K562 (cell line): ENCODE data around the gene DNMT3A. TPM values are rescaled to one million over a fixed set of nuclear protein-coding genes. Genes with fewer than 3 reads are reported as not detected.

ENCODE experiments used
- CBFA2T2 ChIP-seq: fragments of 450-650 bp; conservative IDR thresholded peaks from 2 replicates; pipeline ENCODE4 v1.6.1; 2017; ENCODE audit warnings: mild to moderate bottlenecking
- DDX20 ChIP-seq: fragments of 450-650 bp; IDR thresholded peaks from 2 replicates; pipeline ENCODE4 v1.6.1; 2016; ENCODE audit warnings: missing genetic modification characterization, low read depth, mild to moderate bottlenecking, missing compliant biosample characterization, moderate library complexity
- EZH2 ChIP-seq: IDR thresholded peaks from 2 replicates; pipeline ENCODE4 v1.6.1; 2012; ENCODE audit warnings: low read depth, mild to moderate bottlenecking, inconsistent platforms, low read length, borderline replicate concordance
- HDAC2 ChIP-seq: fragments of 450-650 bp; IDR thresholded peaks from 2 replicates; pipeline ENCODE4 v1.6.1; 2016; ENCODE audit warnings: mild to moderate bottlenecking
- KLF16 ChIP-seq: IDR thresholded peaks from 2 replicates; pipeline ENCODE4 v1.6.1; 2016; ENCODE audit warnings: antibody characterized with exemption
- MCM7 ChIP-seq, 2 experiments: fragments of 450-650 bp; IDR thresholded peaks; 2 replicates each; pipeline ENCODE4 v1.6.1; 2016 to 2018
- NCOA2 ChIP-seq, 2 experiments: fragments of 450-650 bp; IDR thresholded peaks; 2 replicates each; pipeline ENCODE4 v1.6.1; 2018; ENCODE audit warnings: mild to moderate bottlenecking in 2 of 2, moderate library complexity in 1 of 2; ENCODE audit not compliant: partially characterized antibody in 2 of 2
- NFATC3 ChIP-seq: fragments of 450-650 bp; IDR thresholded peaks from 2 replicates; pipeline ENCODE4 v1.6.1; 2017; ENCODE audit warnings: mild to moderate bottlenecking
- NFE2 ChIP-seq: IDR thresholded peaks from 2 replicates; pipeline ENCODE4 v1.6.1; 2014; ENCODE audit warnings: antibody characterized with exemption, low read depth
- POLR2AphosphoS5 ChIP-seq: IDR thresholded peaks from 2 replicates; pipeline ENCODE4 v1.6.1; 2011; ENCODE audit warnings: mild to moderate bottlenecking, low read depth, low read length, moderate library complexity; ENCODE audit not compliant: control insufficient read depth, insufficient read depth
- RBM34 ChIP-seq: fragments of 200-400 bp; formaldehyde crosslinking; IDR thresholded peaks from 2 replicates; pipeline ENCODE4 v1.6.1; 2018; ENCODE audit warnings: low read length, borderline replicate concordance; ENCODE audit not compliant: insufficient read depth
- SAFB2 ChIP-seq: fragments of 200-400 bp; formaldehyde crosslinking; IDR thresholded peaks from 2 replicates; pipeline ENCODE4 v1.6.1; 2018; ENCODE audit warnings: borderline replicate concordance, low read length, low read depth, moderate library complexity; ENCODE audit not compliant: severe bottlenecking
- SMAD2 ChIP-seq: fragments of 150-350 bp; IDR thresholded peaks from 2 replicates; pipeline ENCODE4 v1.6.1; 2014; ENCODE audit warnings: low read depth, mild to moderate bottlenecking, low read length
- ZBTB40 ChIP-seq, 2 experiments: fragments of 450-650 bp in 1 of 2; sonication (generic) in 1 of 2; formaldehyde crosslinking in 1 of 2; IDR thresholded peaks; 2 replicates each; pipeline versions ENCODE4 v1.7.1 to v1.9.0; 2016 to 2022; ENCODE audit warnings: inconsistent platforms in 1 of 2, mild to moderate bottlenecking in 1 of 2, missing genetic modification reagents in 1 of 2
- ZNF518B ChIP-seq: fragments of 250-450 bp; sonication (Bioruptor Pico); IDR thresholded peaks from 2 replicates; pipeline ENCODE4 v1.5.0; 2021; ENCODE audit warnings: mild to moderate bottlenecking, moderate library complexity
- ZNF589 ChIP-seq: fragments of 200-800 bp; sonication (Bioruptor generic); IDR thresholded peaks from 2 replicates; pipeline ENCODE4 v1.6.1; 2016; ENCODE audit warnings: low read depth, missing genetic modification characterization, missing compliant biosample characterization
- ZNF695 ChIP-seq: fragments of 450-650 bp; formaldehyde crosslinking; IDR thresholded peaks from 2 replicates; pipeline ENCODE4 v1.4.0; 2020; ENCODE audit warnings: mild to moderate bottlenecking, moderate library complexity
- polyA plus RNA-seq, 8 experiments: library from polyadenylated mRNA; depleted of rRNA in 4 of 8; stranded (reverse) in 5 of 8; unstranded in 3 of 8; fragments of >200 nt; fragmentation: Nextera tagmentation in 2 of 8; fragmentation: Illumina TruSeq in 1 of 8; extraction: Ambion mirVana in 2 of 8; extraction: Trizol in 1 of 8; gene quantifications; 2 replicates each; pipeline versions ENCODE4 v1.2.1 to v1.2.3, GENCODE V29; 2011 to 2014; ENCODE audit warnings: inconsistent platforms in 1 of 8, missing spikeins in 1 of 8
- total RNA-seq, 7 experiments: library from RNA; depleted of rRNA in 6 of 7; stranded (reverse); fragments of >200 nt in 6 of 7; fragmentation: Illumina TruSeq in 2 of 7; extraction: Trizol in 2 of 7; gene quantifications; 2 replicates each; pipeline versions ENCODE4 v1.2.1 to v1.2.3, GENCODE V29; 2011 to 2021; ENCODE audit warnings: low replicate concordance in 1 of 7

Gene DNMT3A
- total and polyA plus RNA-seq, 9 of the 15 experiments (the other 6 are each of a cell fraction or from before 2014, with no cell fraction given), result 3.0 to 16.0 (median 6.1) TPM

GRCh38 chr2:25362049-25362433 is 20.3 kb upstream of the DNMT3A start (continued):
- TF ChIP-seq MCM7 (IDR thresholded peaks at IDR 0.05) (no peak), ZNF589 (CRISPR knock-in tag) (no peak), HDAC2 (no peak), EZH2 (no peak), SAFB2 (no peak), ZNF518B (CRISPR knock-in tag) (no peak), RBM34 (no peak), POLR2AphosphoS5 (no peak), KLF16 (no peak; the same call in 1 of the 2 replicates), DDX20 (tag) (no peak), ZBTB40 (IDR thresholded peaks at IDR 0.05) (peak; percentile 25; the same call in 1 of the 2 replicates), ZBTB40 (CRISPR knock-in tag; IDR thresholded peaks at IDR 0.05) (no peak), CBFA2T2 (no peak), NFE2 (peak; percentile 86), NCOA2 (IDR thresholded peaks at IDR 0.05; ENCODE audit: partially characterized antibody in 2 of 2) (no peak), SMAD2 (no peak), NFATC3 (no peak), ZNF695 (no peak)
